Astrocyte (in vitro differentiated cells and primary cell): ENCODE data around the gene SCGB1A1.

ENCODE experiments used
- CTCF ChIP-seq: IDR thresholded peaks from 2 replicates; pipeline ENCODE4 v1.5.1; 2011; ENCODE audit warnings: low read depth, mild to moderate bottlenecking, inconsistent platforms, low read length, moderate library complexity; ENCODE audit not compliant: insufficient read depth
- EZH2 ChIP-seq: IDR thresholded peaks from 2 replicates; pipeline ENCODE4 v1.6.1; 2012; ENCODE audit warnings: mild to moderate bottlenecking, low read length, inconsistent platforms; ENCODE audit not compliant: insufficient read depth

- TF ChIP-seq CTCF (no peak), EZH2 (no peak)
Measured at GRCh38 chr11:62416596-62416995, 2.2 kb upstream of the SCGB1A1 start.
